H1 (cell line): Measurements from ENCODE around the gene CALD1. TPM values are rescaled to one million over a fixed set of nuclear protein-coding genes. Genes with fewer than 3 reads are reported as not detected.

Experiments
- CTCF ChIA-PET: fragments of 300-600 bp; sonication (Branson Sonifier 250); formaldehyde crosslinking; loops from one replicate; lab custom pipeline; 2021; ENCODE audit not compliant: partially characterized antibody; lab: Charles Lee
- POLR2A ChIA-PET: fragments of 300-600 bp; sonication (Branson Sonifier 250); formaldehyde crosslinking; loops from one replicate; lab custom pipeline; 2021; ENCODE audit warnings: inconsistent platforms; ENCODE audit not compliant: partially characterized antibody; lab: Charles Lee
- DNase-seq, 2 experiments: peaks; one replicate each; pipeline versions ENCODE4 v3.0.0 to v3.0.0-alpha.2; 2010 to 2022; ENCODE audit warnings: low spot score in 2 of 2, low read depth in 1 of 2, mixed read lengths in 1 of 2
- FAIRE-seq: peaks from 2 replicates; lab custom pipeline; 2011; peaks lifted over from hg19 to GRCh38; lab: Jason Lieb, UNC
- H2AFZ ChIP-seq: 2 replicates; pipeline ENCODE4 v1.8.1; 2012; ENCODE audit warnings: low read length, inconsistent platforms
- H2AK5ac ChIP-seq: 2 replicates; pipeline ENCODE4 v1.6.1; 2013; ENCODE audit warnings: low read depth, low read length
- H2BK120ac ChIP-seq: replicated peaks from 2 replicates; pipeline ENCODE3; 2013; ENCODE audit warnings: low read depth, low read length, inconsistent platforms
- H2BK12ac ChIP-seq: 2 replicates; pipeline ENCODE4 v1.6.1; 2013; ENCODE audit warnings: low read depth, low read length
- H2BK15ac ChIP-seq: 2 replicates; pipeline ENCODE4 v1.6.1; 2013; ENCODE audit warnings: low read length
- H2BK20ac ChIP-seq: 2 replicates; pipeline ENCODE4 v1.6.1; 2013; ENCODE audit warnings: low read length
- H2BK5ac ChIP-seq: 2 replicates; pipeline ENCODE4 v1.6.1; 2013; ENCODE audit warnings: low read depth, low read length
- H3K14ac ChIP-seq: 2 replicates; pipeline ENCODE4 v1.6.1; 2013; ENCODE audit warnings: inconsistent platforms; ENCODE audit not compliant: insufficient read length
- H3K18ac ChIP-seq: 2 replicates; pipeline ENCODE4 v1.6.1; 2013; ENCODE audit warnings: low read length; ENCODE audit errors: extremely low read depth
- H3K23ac ChIP-seq: 2 replicates; pipeline ENCODE4 v1.6.1; 2013; ENCODE audit warnings: inconsistent platforms; ENCODE audit not compliant: insufficient read length
- H3K23me2 ChIP-seq: 2 replicates; pipeline ENCODE4 v1.6.1; 2013; ENCODE audit warnings: low read depth, low read length
- H3K27ac ChIP-seq: 2 replicates; pipeline ENCODE4 v1.6.1; 2011; ENCODE audit warnings: low read depth, low read length, inconsistent platforms
- H3K27me3 ChIP-seq, 4 experiments: replicated peaks in 1 of 4; 1 replicate in 1 of 4; 2 replicates in 3 of 4; pipeline versions ENCODE4 v1.6.1 to v1.8.1; 2011 to 2013; ENCODE audit warnings: low read length in 3 of 4, mild to moderate bottlenecking in 3 of 4, inconsistent platforms in 2 of 4, mixed read lengths in 2 of 4, moderate library complexity in 1 of 4; ENCODE audit not compliant: control insufficient read depth in 3 of 4, insufficient read depth in 3 of 4; ENCODE audit errors: extremely low read depth in 1 of 4
- H3K36me3 ChIP-seq, 4 experiments: 2 replicates each; pipeline versions ENCODE4 v1.6.1 to v1.8.1; 2011 to 2013; ENCODE audit warnings: mild to moderate bottlenecking in 4 of 4, low read length in 3 of 4, moderate library complexity in 2 of 4, control low read depth in 1 of 4, inconsistent platforms in 1 of 4; ENCODE audit not compliant: insufficient read depth in 4 of 4, control insufficient read depth in 2 of 4
- H3K4ac ChIP-seq: replicated peaks from 2 replicates; pipeline ENCODE3; 2013; ENCODE audit warnings: low read length, low read depth, mixed read lengths, inconsistent platforms; ENCODE audit not compliant: insufficient read length
- H3K4me1 ChIP-seq, 4 experiments: replicated peaks in 1 of 4; 1 replicate in 1 of 4; 2 replicates in 3 of 4; pipeline versions ENCODE4 v1.6.1 to v1.8.1; 2011 to 2013; ENCODE audit warnings: low read length in 3 of 4, inconsistent platforms in 2 of 4, mixed read lengths in 1 of 4; ENCODE audit not compliant: insufficient read depth in 4 of 4, control insufficient read depth in 3 of 4
- H3K4me2 ChIP-seq, 2 experiments: 2 replicates each; pipeline versions ENCODE4 v1.6.1 to v1.8.1; 2011 to 2013; ENCODE audit warnings: low read depth in 2 of 2, low read length in 2 of 2, control low read depth in 1 of 2, inconsistent platforms in 1 of 2, mild to moderate bottlenecking in 1 of 2; ENCODE audit not compliant: insufficient read depth in 1 of 2
- H3K4me3 ChIP-seq, 4 experiments: fragments of 200-600, 300-600 bp in 1 of 4; sonication (generic), shearing (Covaris generic), sonication (Bioruptor Twin) in 1 of 4; 2 replicates each; pipeline versions ENCODE4 v1.5.1 to v1.8.1; 2011 to 2016; ENCODE audit warnings: low read length in 4 of 4, low read depth in 3 of 4, control low read depth in 2 of 4, inconsistent platforms in 2 of 4, mild to moderate bottlenecking in 2 of 4, mixed read lengths in 1 of 4, moderate library complexity in 1 of 4; ENCODE audit not compliant: insufficient read depth in 2 of 4; ENCODE audit errors: extremely low read depth in 1 of 4
- H3K56ac ChIP-seq: replicated peaks from 2 replicates; pipeline ENCODE3; 2013; ENCODE audit warnings: low read depth, mild to moderate bottlenecking, mixed read lengths, low read length, inconsistent platforms; ENCODE audit not compliant: insufficient read length
- H3K79me1 ChIP-seq: 2 replicates; pipeline ENCODE4 v1.6.1; 2013; ENCODE audit warnings: low read depth, low read length, control low read depth
- H3K79me2 ChIP-seq, 2 experiments: 2 replicates each; pipeline versions ENCODE4 v1.6.1 to v1.8.1; 2012 to 2013; ENCODE audit warnings: low read length in 2 of 2, mild to moderate bottlenecking in 2 of 2, inconsistent platforms in 1 of 2; ENCODE audit not compliant: insufficient read depth in 2 of 2, control insufficient read depth in 1 of 2
- H3K9ac ChIP-seq, 4 experiments: replicated peaks in 1 of 4; 1 replicate in 1 of 4; 2 replicates in 3 of 4; pipeline versions ENCODE4 v1.6.1 to v1.8.1; 2011 to 2013; ENCODE audit warnings: low read depth in 3 of 4, low read length in 3 of 4, control low read depth in 2 of 4, mild to moderate bottlenecking in 2 of 4, moderate library complexity in 2 of 4, inconsistent platforms in 1 of 4; ENCODE audit errors: extremely low read depth in 1 of 4
- H3K9me3 ChIP-seq, 2 experiments: 2 replicates each; pipeline versions ENCODE4 v1.6.1 to v1.8.1; 2012 to 2013; ENCODE audit warnings: mild to moderate bottlenecking in 2 of 2, moderate library complexity in 2 of 2, control low read depth in 1 of 2, inconsistent platforms in 1 of 2, low read depth in 1 of 2, low read length in 1 of 2, mixed read lengths in 1 of 2; ENCODE audit not compliant: insufficient read depth in 2 of 2
- H4K20me1 ChIP-seq, 2 experiments: replicated peaks in 1 of 2; 2 replicates each; pipeline versions ENCODE3 to v1.8.1; 2011 to 2013; ENCODE audit warnings: inconsistent platforms in 2 of 2, low read length in 2 of 2, mild to moderate bottlenecking in 1 of 2; ENCODE audit not compliant: insufficient read depth in 2 of 2, control insufficient read depth in 1 of 2
- H4K5ac ChIP-seq: 2 replicates; pipeline ENCODE4 v1.6.1; 2013; ENCODE audit warnings: low read length, low read depth, mixed read lengths, inconsistent platforms; ENCODE audit not compliant: insufficient read length
- H4K8ac ChIP-seq: 2 replicates; pipeline ENCODE4 v1.8.0; 2013; ENCODE audit warnings: mild to moderate bottlenecking, moderate library complexity, low read length, inconsistent platforms; ENCODE audit not compliant: insufficient read depth; ENCODE audit errors: extremely low read depth
- H4K91ac ChIP-seq: replicated peaks from 2 replicates; pipeline ENCODE3; 2013; ENCODE audit warnings: low read length, mixed read lengths, inconsistent platforms; ENCODE audit not compliant: insufficient read length
- ATF3 ChIP-seq: IDR thresholded peaks from 2 replicates; pipeline ENCODE4 v1.6.1; 2011; ENCODE audit warnings: low read depth, mild to moderate bottlenecking, low read length; ENCODE audit not compliant: insufficient read depth
- BACH1 ChIP-seq: IDR thresholded peaks from 2 replicates; pipeline ENCODE4 v1.6.1; 2012; ENCODE audit warnings: low read length, improper control_type of control experiment
- CBX5 ChIP-seq: fragments of 300-800, 300-1000 bp; sonication (generic); IDR thresholded peaks from 2 replicates; pipeline ENCODE4 v1.7.1; 2016; ENCODE audit warnings: antibody characterized with exemption, low read length, low read depth
- EZH2 ChIP-seq: fragments of 200-600 bp; sonication (generic); IDR thresholded peaks from 2 replicates; pipeline ENCODE4 v1.7.1; 2012; ENCODE audit warnings: low read depth, mild to moderate bottlenecking, moderate library complexity, low read length, inconsistent platforms; ENCODE audit not compliant: severe bottlenecking
- GTF2F1 ChIP-seq: IDR thresholded peaks from 2 replicates; pipeline ENCODE4 v1.6.1; 2012; ENCODE audit warnings: low read depth, low read length, improper control_type of control experiment, borderline replicate concordance
- JUND ChIP-seq: IDR thresholded peaks from 2 replicates; pipeline ENCODE4 v1.6.1; 2011; ENCODE audit warnings: mild to moderate bottlenecking, improper control_type of control experiment, low read length
- POLR2AphosphoS5 ChIP-seq: IDR thresholded peaks from 2 replicates; pipeline ENCODE4 v1.6.1; 2011; ENCODE audit warnings: low read depth, low read length
- RBBP5 ChIP-seq: IDR thresholded peaks from 2 replicates; pipeline ENCODE4 v1.7.1; 2012; ENCODE audit warnings: low read depth, mild to moderate bottlenecking, inconsistent platforms, low read length, moderate library complexity, borderline replicate concordance
- RNF2 ChIP-seq: fragments of 200-900, 300-1000 bp; sonication (generic); IDR thresholded peaks from 2 replicates; pipeline ENCODE4 v1.7.1; 2016; ENCODE audit warnings: borderline replicate concordance, low read depth, mild to moderate bottlenecking, antibody characterized with exemption, low read length; ENCODE audit not compliant: poor library complexity, severe bottlenecking; ENCODE audit errors: missing control alignments
- SUZ12 ChIP-seq: fragments of 200-600 bp; sonication (generic); IDR thresholded peaks from 2 replicates; pipeline ENCODE4 v1.6.1; 2012; ENCODE audit warnings: mild to moderate bottlenecking, inconsistent platforms, low read length, moderate library complexity, mixed read lengths
- TAF7 ChIP-seq: optimal IDR thresholded peaks from 2 replicates; pipeline ENCODE3; 2011; ENCODE audit warnings: low read depth, mild to moderate bottlenecking, inconsistent platforms, low read length, moderate library complexity, borderline replicate concordance
- TEAD4 ChIP-seq: IDR thresholded peaks from 2 replicates; pipeline ENCODE4 v1.6.1; 2012; ENCODE audit warnings: low read depth, low read length, inconsistent platforms, mixed read lengths
- WGBS, 2 experiments: shearing (Covaris generic) in 1 of 2; methylation state at CpG; one replicate each; pipeline versions ENCODE4 v1.1.6 to v1.1.7; 2013 to 2015; ENCODE audit warnings: low lambda C conversion rate in 2 of 2, mixed read lengths in 2 of 2, inconsistent platforms in 1 of 2, low coverage in 1 of 2, missing lambda C conversion rate in 1 of 2; ENCODE audit not compliant: insufficient replicate concordance in 2 of 2, insufficient coverage in 1 of 2, insufficient read length in 1 of 2; ENCODE audit errors: extremely low coverage in 1 of 2, missing lambda C conversion rate in 1 of 2; 5-methylcytosine and 5-hydroxymethylcytosine counted together
- polyA plus RNA-seq, 7 experiments: library from polyadenylated mRNA; depleted of rRNA in 3 of 7; stranded (reverse) in 5 of 7; unstranded in 2 of 7; fragments of >200 nt in 5 of 7; fragments of 200-250 nt in 2 of 7; gene quantifications; 1 replicate in 5 of 7; 2 replicates in 1 of 7; 4 replicates in 1 of 7; pipeline versions ENCODE4 v1.2.1 to v1.2.3, GENCODE V29; 2011 to 2013; ENCODE audit warnings: missing spikeins in 2 of 7, mixed read lengths in 2 of 7
- total RNA-seq: library from RNA; stranded (reverse); fragmentation: NEBNext Ultra II Directional; extraction: Animal tissue kit (Norgen Biotek cat#: 25700); gene quantifications from 2 replicates; pipeline ENCODE4 v1.2.1, GENCODE V29; 2021

The CALD1 gene
- total and polyA plus RNA-seq, 2 of the 8 experiments (the other 6 are each of a cell fraction or from before 2014, with no cell fraction given): 34.3 to 177 TPM

GRCh38 chr7:134993877-134994456 is 214.5 kb downstream of the CALD1 start:
- H4K5ac ChIP-seq: no peak overlapping the region
- no peak overlapping the region for H3K27ac ChIP-seq
- no peaks in the 10 kb centered on the region for H3K23me2 ChIP-seq
- no peak overlapping the region for H2BK15ac ChIP-seq
- no peaks in the 10 kb centered on the region; the same call in 1 of the 2 replicates for H3K79me1 ChIP-seq
- no peaks in the 10 kb centered on the region; a peak in 1 of 4 replicates for H3K9me3 ChIP-seq
- H4K20me1 ChIP-seq: no peaks in the 10 kb centered on the region
- ChIA-PET CTCF (no interaction called here), POLR2A (interaction anchor here (2.0 kb wide), 1 partner anchor 8 kb away, joined by 9 read pairs; the partner anchor contains the start of gene AGBL3)
- no peak overlapping the region for H3K4me3 ChIP-seq
- no peak overlapping the region for H2BK20ac ChIP-seq
- H3K4me2 ChIP-seq: no peak overlapping the region
- no peak overlapping the region for H3K23ac ChIP-seq
- H4K91ac ChIP-seq: no peak overlapping the region
- H3K56ac ChIP-seq: no peak overlapping the region
- H4K8ac ChIP-seq: no peak overlapping the region
- no peak overlapping the region for H2AK5ac ChIP-seq
- H2BK12ac ChIP-seq: no peak overlapping the region
- H3K4ac ChIP-seq: no peak overlapping the region
- no peak overlapping the region for H2BK120ac ChIP-seq
- peaks cover 0 to 18% (median 8%) of the 10 kb centered on the region in 4 experiments; a peak in 5 of 8 replicates for H3K36me3 ChIP-seq
- no peaks in the 10 kb centered on the region for H3K79me2 ChIP-seq
- no peaks in the 10 kb centered on the region for H3K4me1 ChIP-seq
- no peak overlapping the region for H2AFZ ChIP-seq
- H3K18ac ChIP-seq: no peak overlapping the region
- H2BK5ac ChIP-seq: no peak overlapping the region
- DNase-seq (no peak), FAIRE-seq (no peak)
- 91% methylated on average over 2 of the region's 2 CpGs; no CpG with 5 or more reads in 1 of the 2 experiments for WGBS, 2 experiments
- H3K27me3 ChIP-seq: no peaks in the 10 kb centered on the region
- no peak overlapping the region for H3K9ac ChIP-seq
- H3K14ac ChIP-seq: no peak overlapping the region
- no peak for TF ChIP-seq BACH1
- no peak for TF ChIP-seq CBX5
- no peak for TF ChIP-seq SUZ12
- TF ChIP-seq RBBP5: no peak
- TF ChIP-seq JUND: no peak
- no peak for TF ChIP-seq TEAD4
- TF ChIP-seq TAF7: no peak
- TF ChIP-seq GTF2F1: no peak
- TF ChIP-seq ATF3: no peak
- no peak for TF ChIP-seq EZH2
- no peak for TF ChIP-seq RNF2
- TF ChIP-seq POLR2AphosphoS5: no peak
